ENCODE results near the gene S100A3.

The S100A3 gene

GRCh38 chr1:153515504-153516394 lies 33.3 kb downstream of the S100A3 start:
- DNase-seq = no peak

GRCh38 chr1:153513666-153514065 lies 35.4 kb downstream of the S100A3 start:
- no peak for DNase-seq

GRCh38 chr1:153513023-153513422 lies 36.0 kb downstream of the S100A3 start:
- DNase-seq = no peak

GRCh38 chr1:153510984-153511410 lies 38.1 kb downstream of the S100A3 start:
- peak in 53 of 58 donors; percentile 5 to 81 (median 44) for DNase-seq

DNA sequence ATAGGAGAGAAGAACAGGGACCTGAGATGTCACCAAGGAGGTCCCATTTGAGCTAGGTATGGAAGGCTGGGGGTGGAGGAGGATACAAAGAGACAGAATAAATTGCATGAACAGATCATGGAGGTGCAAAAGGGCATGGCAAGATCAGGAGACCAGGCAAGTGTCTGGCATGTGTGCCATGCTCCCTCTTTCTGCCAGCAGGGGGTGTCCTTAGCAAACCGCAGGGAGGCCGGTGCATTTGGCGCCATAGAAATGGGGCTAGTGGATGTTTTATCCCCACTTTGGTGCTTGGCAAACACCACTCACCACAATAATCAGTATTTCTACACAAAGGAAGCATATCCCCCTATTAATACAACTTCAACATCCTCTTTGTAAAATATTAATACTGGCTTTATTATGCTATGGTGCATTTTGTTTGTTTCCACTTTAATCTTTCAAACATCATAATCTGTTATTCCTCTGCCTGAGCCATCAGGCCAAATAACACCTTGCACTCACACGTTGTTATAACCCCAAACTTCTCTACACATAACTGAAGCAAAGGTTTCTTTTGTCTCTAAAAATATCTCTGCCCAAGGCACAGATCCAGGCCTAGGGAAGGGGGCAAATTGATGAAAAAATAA lies 39.2 kb downstream of the S100A3 start:
- peak in 5 of 58 donors; percentile 6 to 19 (median 13) for DNase-seq

DNA sequence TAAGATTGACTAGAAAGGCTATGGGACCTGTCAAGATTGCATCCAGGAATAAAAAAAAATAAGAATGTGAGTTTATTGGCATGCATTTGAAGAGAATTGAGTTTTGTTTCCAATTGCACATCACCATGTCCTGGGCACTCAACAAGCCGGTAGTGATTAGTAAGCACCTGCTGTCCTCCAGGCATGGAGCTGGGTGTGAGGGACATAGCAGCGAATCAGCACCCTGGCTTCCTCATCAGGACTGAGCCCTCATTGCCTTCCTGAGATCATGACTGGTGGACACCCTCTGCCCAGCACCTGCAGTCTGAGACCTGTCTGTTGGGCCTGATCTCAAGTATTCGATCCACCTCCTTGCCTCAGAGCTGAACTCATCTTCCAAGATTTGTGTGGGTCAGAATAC lies 40.0 kb downstream of the S100A3 start:
- no peak for DNase-seq

- DNase-seq = no peak
Observed at GRCh38 chr1:153507926-153508583, 41.0 kb downstream of the S100A3 start.

GRCh38 chr1:153506831-153507413 lies 42.1 kb downstream of the S100A3 start:
- peak in 12 of 58 donors; percentile 5 to 58 (median 22) for DNase-seq

GRCh38 chr1:153506386-153506785 lies 42.7 kb downstream of the S100A3 start:
- DNase-seq = no peak

DNA sequence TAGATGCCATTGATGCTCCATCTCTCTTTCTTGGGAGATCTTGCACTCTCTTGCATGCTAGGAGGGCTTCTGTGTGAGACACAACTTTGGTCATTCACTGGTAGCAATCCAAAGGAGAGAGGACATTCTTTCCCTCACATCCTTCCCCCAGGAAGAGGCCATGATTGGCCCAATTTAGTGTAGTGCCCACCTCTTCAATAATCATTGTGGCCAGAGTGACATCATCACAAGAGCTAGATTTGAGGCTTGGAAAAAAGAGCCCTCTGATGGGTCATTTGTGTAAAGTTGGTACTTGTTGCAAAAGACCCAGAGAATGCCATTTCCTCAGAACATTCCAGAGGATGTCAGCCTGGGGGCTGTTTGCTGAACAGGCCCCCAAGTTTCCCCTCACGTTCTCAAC lies 43.5 kb downstream of the S100A3 start:
- DNase-seq = no peak

DNA sequence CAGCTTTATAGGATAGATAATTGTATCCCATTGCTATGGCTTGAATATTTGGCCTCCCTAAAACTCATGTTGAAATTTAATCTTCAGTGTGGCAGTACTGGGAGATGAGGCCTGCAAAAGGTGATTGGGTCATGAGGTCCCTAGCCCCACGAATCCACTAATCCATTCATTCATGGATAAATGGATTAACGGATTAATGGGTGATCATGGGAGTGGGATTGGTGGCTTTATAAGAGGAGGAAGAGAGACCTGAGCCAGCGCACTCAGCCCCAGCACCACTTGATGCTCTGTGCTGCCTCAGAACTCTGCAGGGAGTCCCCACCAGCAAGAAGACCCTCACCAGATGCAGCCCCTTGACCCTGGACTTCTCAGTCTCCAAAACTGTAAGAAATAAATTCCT lies 45.3 kb downstream of the S100A3 start:
- no peak for DNase-seq

DNA sequence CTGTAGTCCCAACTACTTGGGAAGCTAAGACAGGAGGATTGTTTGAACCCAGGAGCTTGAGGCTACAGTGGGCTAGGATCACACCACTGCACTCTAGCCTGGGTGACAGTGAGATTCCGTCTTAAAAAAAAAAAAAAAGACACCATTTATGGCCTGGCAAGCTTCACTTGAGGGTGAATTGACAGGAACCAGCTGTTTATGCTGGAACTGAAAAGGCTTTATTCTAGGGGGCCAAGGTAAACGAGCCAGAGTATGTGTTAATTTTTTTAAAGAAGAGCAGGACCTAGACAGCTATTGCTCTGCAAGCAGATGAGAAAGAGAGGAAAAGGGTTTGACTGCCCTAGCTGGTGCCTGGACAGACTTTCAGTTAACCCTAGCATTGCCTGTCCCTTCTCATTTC lies 50.3 kb downstream of the S100A3 start:
- DNase-seq = no peak
